IMR-90 (cell line): Measurements from ENCODE around the gene STAT5A. TPM values are rescaled to one million over a fixed set of nuclear protein-coding genes. Genes with fewer than 3 reads are reported as not detected.

ENCODE experiments used
- ATAC-seq: fragments of 200-7000 bp; cut with Tn5 transposase; 2 replicates; pipeline ENCODE4 v1.9.1; 2020; ENCODE audit warnings: low read depth, mild to moderate bottlenecking, moderate library complexity
- BruUV-seq: library from RNA; stranded (reverse); fragments of 400-500 nt; replicated peaks from 2 replicates; lab custom pipeline; 2021; lab: Mats Ljungman, UMichigan
- CTCF ChIA-PET: fragments of 300-600 bp; formaldehyde crosslinking; extraction: SDS; loops from one replicate; lab custom pipeline; 2021; ENCODE audit warnings: antibody characterized with exemption; lab: Yijun Ruan, JAX
- POLR2A ChIA-PET: fragments of 300-600 bp; sonication (Branson Sonifier 250); formaldehyde crosslinking; loops from one replicate; lab custom pipeline; 2022; ENCODE audit warnings: antibody characterized with exemption; ENCODE audit not compliant: unreplicated experiment; lab: Charles Lee
- DNase-seq: peaks from one replicate; pipeline ENCODE4 v3.0.0; 2013
- H2AFZ ChIP-seq: replicated peaks from 2 replicates; pipeline ENCODE3; 2013; ENCODE audit warnings: low read length, mild to moderate bottlenecking; ENCODE audit not compliant: poor library complexity
- H2AK5ac ChIP-seq: 2 replicates; pipeline ENCODE4 v1.6.1; 2013; ENCODE audit warnings: low read depth, low read length, inconsistent platforms
- H2AK9ac ChIP-seq: replicated peaks from 2 replicates; pipeline ENCODE3; 2013; ENCODE audit warnings: mild to moderate bottlenecking, low read depth, low read length, moderate library complexity; ENCODE audit not compliant: poor library complexity
- H2BK120ac ChIP-seq: 2 replicates; pipeline ENCODE4 v1.6.1; 2013; ENCODE audit warnings: low read depth, low read length, inconsistent platforms
- H2BK15ac ChIP-seq: 3 replicates; pipeline ENCODE4 v1.6.1; 2013; ENCODE audit warnings: low read depth, low read length, inconsistent platforms
- H2BK20ac ChIP-seq: 2 replicates; pipeline ENCODE4 v1.6.1; 2013; ENCODE audit warnings: low read depth, mild to moderate bottlenecking, inconsistent platforms, low read length, moderate library complexity
- H2BK5ac ChIP-seq: 2 replicates; pipeline ENCODE4 v1.6.1; 2013; ENCODE audit warnings: mild to moderate bottlenecking, low read depth, low read length, inconsistent platforms; ENCODE audit not compliant: poor library complexity, severe bottlenecking
- H3K14ac ChIP-seq: replicated peaks from 2 replicates; pipeline ENCODE4 v1.6.1; 2013; ENCODE audit warnings: low read depth, low read length, inconsistent platforms
- H3K18ac ChIP-seq: 2 replicates; pipeline ENCODE4 v1.6.1; 2013; ENCODE audit warnings: low read depth, low read length, control low read depth
- H3K23ac ChIP-seq: 2 replicates; pipeline ENCODE4 v1.6.1; 2013; ENCODE audit warnings: low read depth, low read length, inconsistent platforms
- H3K27ac ChIP-seq: 2 replicates; pipeline ENCODE4 v1.5.1; 2013; ENCODE audit warnings: mild to moderate bottlenecking, control low read depth, low read length; ENCODE audit not compliant: insufficient read depth
- H3K27me3 ChIP-seq: 2 replicates; pipeline ENCODE4 v1.6.1; 2013; ENCODE audit warnings: low read length; ENCODE audit not compliant: control insufficient read depth, insufficient read depth
- H3K36me3 ChIP-seq: 2 replicates; pipeline ENCODE4 v1.6.1; 2013; ENCODE audit warnings: low read length, mixed read lengths; ENCODE audit not compliant: control insufficient read depth, insufficient read depth
- H3K4ac ChIP-seq: 2 replicates; pipeline ENCODE4 v1.6.1; 2013; ENCODE audit warnings: low read depth, low read length, inconsistent platforms
- H3K4me1 ChIP-seq: 2 replicates; pipeline ENCODE4 v1.6.1; 2013; ENCODE audit warnings: low read length, mixed read lengths; ENCODE audit not compliant: control insufficient read depth, insufficient read depth
- H3K4me2 ChIP-seq: 2 replicates; pipeline ENCODE4 v1.6.1; 2013; ENCODE audit warnings: low read depth, mild to moderate bottlenecking, control low read depth, low read length, moderate library complexity
- H3K4me3 ChIP-seq: 2 replicates; pipeline ENCODE4 v1.5.1; 2013; ENCODE audit warnings: low read depth, mild to moderate bottlenecking, control low read depth, low read length, moderate library complexity; ENCODE audit not compliant: insufficient read depth
- H3K56ac ChIP-seq: 2 replicates; pipeline ENCODE4 v1.6.1; 2013; ENCODE audit warnings: low read length, inconsistent platforms; ENCODE audit not compliant: insufficient read depth; ENCODE audit errors: extremely low read depth
- H3K79me1 ChIP-seq, 2 experiments: 2 replicates each; pipeline ENCODE4 v1.6.1; 2013; ENCODE audit warnings: low read length in 2 of 2, inconsistent platforms in 1 of 2, low read depth in 1 of 2
- H3K9ac ChIP-seq: 2 replicates; pipeline ENCODE4 v1.6.1; 2013; ENCODE audit warnings: low read depth, low read length, control low read depth
- H3K9me1 ChIP-seq: 2 replicates; pipeline ENCODE4 v1.6.1; 2013; ENCODE audit warnings: low read length, inconsistent platforms; ENCODE audit not compliant: insufficient read depth
- H3K9me3 ChIP-seq: 2 replicates; pipeline ENCODE4 v1.6.1; 2013; ENCODE audit warnings: low read length; ENCODE audit not compliant: control insufficient read depth, insufficient read depth
- H4K20me1 ChIP-seq: 2 replicates; pipeline ENCODE4 v1.6.1; 2013; ENCODE audit warnings: low read length, inconsistent platforms; ENCODE audit not compliant: insufficient read depth
- H4K5ac ChIP-seq: 2 replicates; pipeline ENCODE4 v1.6.1; 2013; ENCODE audit warnings: mild to moderate bottlenecking, low read depth, low read length, control low read depth
- H4K8ac ChIP-seq, 2 experiments: 2 replicates each; pipeline ENCODE4 v1.6.1; 2013; ENCODE audit warnings: low read depth in 2 of 2, low read length in 2 of 2, control low read depth in 1 of 2, inconsistent platforms in 1 of 2
- H4K91ac ChIP-seq: 2 replicates; pipeline ENCODE4 v1.6.1; 2013; ENCODE audit warnings: low read depth, low read length, inconsistent platforms; ENCODE audit not compliant: insufficient read depth
- CEBPB ChIP-seq: IDR thresholded peaks from 2 replicates; pipeline ENCODE4 v1.6.1; 2012; ENCODE audit warnings: low read depth, low read length, improper control_type of control experiment
- CHD1 ChIP-seq: IDR thresholded peaks from 2 replicates; pipeline ENCODE4 v1.6.1; 2012; ENCODE audit warnings: low read depth, low read length, improper control_type of control experiment
- FOS ChIP-seq: fragments of 150-350 bp; IDR thresholded peaks from 2 replicates; pipeline ENCODE4 v1.6.1; 2016; ENCODE audit warnings: low read depth, low read length
- MAFK ChIP-seq: IDR thresholded peaks from 2 replicates; pipeline ENCODE4 v1.6.1; 2012; ENCODE audit warnings: low read depth, low read length, improper control_type of control experiment
- MAZ ChIP-seq: IDR thresholded peaks from 2 replicates; pipeline ENCODE4 v1.6.1; 2012; ENCODE audit warnings: low read depth, mild to moderate bottlenecking, low read length, improper control_type of control experiment, moderate library complexity, borderline replicate concordance
- MXI1 ChIP-seq: IDR thresholded peaks from 2 replicates; pipeline ENCODE4 v1.6.1; 2012; ENCODE audit warnings: low read depth, mild to moderate bottlenecking, low read length, moderate library complexity, borderline replicate concordance
- NFE2L2 ChIP-seq: fragments of 150-350 bp; IDR thresholded peaks from 2 replicates; pipeline ENCODE4 v1.6.1; 2016; ENCODE audit warnings: low read depth, mild to moderate bottlenecking, low read length
- RCOR1 ChIP-seq: IDR thresholded peaks from 2 replicates; pipeline ENCODE4 v1.6.1; 2012; ENCODE audit warnings: mild to moderate bottlenecking, low read length, improper control_type of control experiment; ENCODE audit not compliant: insufficient replicate concordance
- RFX5 ChIP-seq: IDR thresholded peaks from 2 replicates; pipeline ENCODE4 v1.8.0; 2012; ENCODE audit warnings: low read depth, mild to moderate bottlenecking, low read length, moderate library complexity
- SMC3 ChIP-seq: fragments of 150-350 bp; IDR thresholded peaks from 2 replicates; pipeline ENCODE4 v1.6.1; 2016; ENCODE audit warnings: low read depth, mild to moderate bottlenecking, antibody characterized with exemption, low read length, moderate library complexity
- WGBS, 2 experiments: methylation state at CpG; one replicate each; pipeline versions ENCODE4 v1.1.5 to v1.1.7; 2013; ENCODE audit warnings: missing lambda C conversion rate in 2 of 2; ENCODE audit not compliant: insufficient read length in 1 of 2; ENCODE audit errors: extremely low coverage in 2 of 2; 5-methylcytosine and 5-hydroxymethylcytosine counted together
- dilution Hi-C: fragments of 300-500 bp; cut with HindIII; formaldehyde crosslinking; loops from one replicate; pipeline ENCODE4 v1.14.3; 2018; ENCODE audit warnings: low sequenced_read_pairs; ENCODE audit not compliant: unreplicated experiment
- in situ Hi-C: fragments of 300-500 bp; cut with MboI; formaldehyde crosslinking; loops from 3 replicates; pipeline ENCODE4 v1.14.3; 2019; ENCODE audit warnings: low sequenced_read_pairs, inconsistent platforms, mixed read lengths
- intact Hi-C: fragments of 100-400 bp; cut with micrococcal nuclease; formaldehyde crosslinking; loops from 2 replicates; pipeline ENCODE4 v1.10.0; 2022
- polyA plus RNA-seq, 3 experiments: library from polyadenylated mRNA; depleted of rRNA; stranded (reverse); fragments of >200 nt; gene quantifications; 2 replicates each; pipeline ENCODE4 v1.2.3, GENCODE V29; 2012; ENCODE audit warnings: low replicate concordance in 1 of 3
- total RNA-seq: library from RNA; depleted of rRNA; stranded (reverse); fragments of >200 nt; gene quantifications from 2 replicates; pipeline ENCODE4 v1.2.3, GENCODE V29; 2012
- TF ChIP-seq, protein P1 (sequence below): fragments of 150-350 bp; IDR thresholded peaks from 2 replicates; pipeline ENCODE4 v1.6.1; 2016; ENCODE audit warnings: low read depth, mild to moderate bottlenecking, low read length, moderate library complexity, borderline replicate concordance
- TF ChIP-seq, protein P2 (sequence below): conservative IDR thresholded peaks from 2 replicates; pipeline ENCODE4 v1.5.1; 2012; ENCODE audit warnings: mild to moderate bottlenecking, low read depth, low read length, improper control_type of control experiment

Gene STAT5A
- total and polyA plus RNA-seq, 2 of the 4 experiments (the other 2 are of a cell fraction): 1.3 to 1.4 TPM

DNA sequence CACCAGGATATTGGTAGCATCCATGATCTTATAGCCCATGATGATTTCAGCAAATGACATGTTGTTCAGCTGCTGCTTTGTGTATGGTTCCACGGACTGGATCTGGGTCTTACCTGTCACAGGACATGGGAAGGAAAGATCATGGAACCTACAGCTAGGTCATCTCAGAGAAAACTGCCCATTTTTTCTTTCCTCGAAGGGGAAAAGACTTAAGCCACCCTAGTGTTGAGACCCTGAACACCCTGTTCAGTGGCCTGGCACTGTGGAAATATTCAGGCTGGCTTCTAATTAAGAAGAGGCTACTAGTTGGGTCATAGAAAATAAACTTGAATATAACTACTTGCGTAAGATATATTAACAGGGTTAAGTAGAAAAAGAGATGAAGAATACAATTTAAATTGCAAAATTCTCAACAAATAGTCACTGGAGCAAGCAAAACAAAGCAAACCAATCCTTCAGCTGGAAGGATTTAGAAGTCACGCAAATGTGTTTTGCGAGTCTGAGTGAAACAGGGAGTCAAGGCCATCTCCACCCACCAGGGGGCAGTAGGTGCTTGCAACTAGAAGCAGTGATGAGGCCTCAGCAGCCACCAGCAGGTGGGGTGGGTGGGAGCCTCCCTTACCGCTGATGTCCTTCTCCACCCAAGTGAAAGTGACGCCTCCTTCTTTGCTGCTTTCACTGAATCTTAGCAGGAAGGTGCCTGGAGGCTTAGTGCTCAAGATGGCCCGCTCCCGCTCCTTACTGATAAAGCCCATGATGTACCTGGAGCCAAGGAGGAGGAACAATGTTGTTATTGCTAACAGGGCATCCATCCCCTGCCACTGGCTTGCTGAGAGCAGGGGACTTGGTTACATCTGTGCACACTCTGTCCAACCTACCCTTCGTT lies 34.3 kb downstream of the STAT5A start:
- H3K36me3 ChIP-seq: peaks cover 59% of the 10 kb centered on the region
- peak overlapping the region; percentile 66 for H3K18ac ChIP-seq
- BruUV-seq: no TSS peak
- H2BK120ac ChIP-seq: peak overlapping the region; percentile 8
- ATAC-seq (peak; percentile 87), DNase-seq (peak; percentile 94)
- H3K9ac ChIP-seq: 0 out of 2 replicates have a peak overlapping the region, but pooled peaks have one; percentile 1
- no peaks in the 10 kb centered on the region for H3K27me3 ChIP-seq
- no peak overlapping the region; the same call in 1 of the 2 replicates for H3K56ac ChIP-seq
- peaks cover 29% of the 10 kb centered on the region for H3K9me1 ChIP-seq
- H3K14ac ChIP-seq: peak overlapping the region; percentile 35
- intact Hi-C loops: loop anchor here (1.0 to 5.0 kb wide), 7 partner anchors 65 to 245 kb away; partner anchors contain the start of genes CAVIN1 and MLX
- ChIA-PET POLR2A (no interaction called here), CTCF (interaction anchor here (0.6 to 1.4 kb wide), 9 partner anchors 20 to 208 kb away, joined by 3 to 4 read pairs (median 3); no protein-coding TSS in a partner anchor)
- H2BK15ac ChIP-seq: peak overlapping the region; percentile 25; the same call in 1 of the 3 replicates
- peak overlapping the region; percentile 55 for H4K91ac ChIP-seq
- H3K4me3 ChIP-seq: no peak overlapping the region
- peak overlapping the region; percentile 73; the same call in 1 of the 2 replicates for H3K27ac ChIP-seq
- H3K4me2 ChIP-seq: peak overlapping the region; percentile 21
- peak overlapping the region; percentile 4 for H2AFZ ChIP-seq
- H3K4me1 ChIP-seq: peaks cover 13% of the 10 kb centered on the region
- H3K79me1 ChIP-seq: peaks cover 28 to 73% of the 10 kb centered on the region in 2 experiments; a peak in 3 of 4 replicates
- in situ Hi-C loops: loop anchor here (5.0 kb wide), 2 partner anchors 80 to 200 kb away; no protein-coding TSS in a partner anchor
- peaks cover 18% of the 10 kb centered on the region; the same call in 1 of the 2 replicates for H4K20me1 ChIP-seq
- no peaks in the 10 kb centered on the region for H3K9me3 ChIP-seq
- H3K4ac ChIP-seq: peak overlapping the region; percentile 62
- peak overlapping the region; percentile 12; the same call in 1 of the 2 replicates for H2BK20ac ChIP-seq
- dilution Hi-C loops: no loop called here
- peak overlapping the region in 1 of 2 experiments; percentile 44; a peak in 1 of 4 replicates for H4K8ac ChIP-seq
- H2AK5ac ChIP-seq: peak overlapping the region; percentile 78
- peak overlapping the region; percentile 25; the same call in 1 of the 2 replicates for H3K23ac ChIP-seq
- H2BK5ac ChIP-seq: peak overlapping the region; percentile 87
- peak overlapping the region; percentile 21 for H2AK9ac ChIP-seq
- WGBS, 2 experiments: no CpG with 5 or more reads among the region's 10 CpGs
- peak overlapping the region; percentile 12; the same call in 1 of the 2 replicates for H4K5ac ChIP-seq
- TF ChIP-seq, protein P1, sequence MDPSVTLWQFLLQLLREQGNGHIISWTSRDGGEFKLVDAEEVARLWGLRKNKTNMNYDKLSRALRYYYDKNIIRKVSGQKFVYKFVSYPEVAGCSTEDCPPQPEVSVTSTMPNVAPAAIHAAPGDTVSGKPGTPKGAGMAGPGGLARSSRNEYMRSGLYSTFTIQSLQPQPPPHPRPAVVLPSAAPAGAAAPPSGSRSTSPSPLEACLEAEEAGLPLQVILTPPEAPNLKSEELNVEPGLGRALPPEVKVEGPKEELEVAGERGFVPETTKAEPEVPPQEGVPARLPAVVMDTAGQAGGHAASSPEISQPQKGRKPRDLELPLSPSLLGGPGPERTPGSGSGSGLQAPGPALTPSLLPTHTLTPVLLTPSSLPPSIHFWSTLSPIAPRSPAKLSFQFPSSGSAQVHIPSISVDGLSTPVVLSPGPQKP: no peak
- TF ChIP-seq, protein P2, sequence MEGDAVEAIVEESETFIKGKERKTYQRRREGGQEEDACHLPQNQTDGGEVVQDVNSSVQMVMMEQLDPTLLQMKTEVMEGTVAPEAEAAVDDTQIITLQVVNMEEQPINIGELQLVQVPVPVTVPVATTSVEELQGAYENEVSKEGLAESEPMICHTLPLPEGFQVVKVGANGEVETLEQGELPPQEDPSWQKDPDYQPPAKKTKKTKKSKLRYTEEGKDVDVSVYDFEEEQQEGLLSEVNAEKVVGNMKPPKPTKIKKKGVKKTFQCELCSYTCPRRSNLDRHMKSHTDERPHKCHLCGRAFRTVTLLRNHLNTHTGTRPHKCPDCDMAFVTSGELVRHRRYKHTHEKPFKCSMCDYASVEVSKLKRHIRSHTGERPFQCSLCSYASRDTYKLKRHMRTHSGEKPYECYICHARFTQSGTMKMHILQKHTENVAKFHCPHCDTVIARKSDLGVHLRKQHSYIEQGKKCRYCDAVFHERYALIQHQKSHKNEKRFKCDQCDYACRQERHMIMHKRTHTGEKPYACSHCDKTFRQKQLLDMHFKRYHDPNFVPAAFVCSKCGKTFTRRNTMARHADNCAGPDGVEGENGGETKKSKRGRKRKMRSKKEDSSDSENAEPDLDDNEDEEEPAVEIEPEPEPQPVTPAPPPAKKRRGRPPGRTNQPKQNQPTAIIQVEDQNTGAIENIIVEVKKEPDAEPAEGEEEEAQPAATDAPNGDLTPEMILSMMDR: peak; percentile 100
- no peak for TF ChIP-seq RCOR1
- TF ChIP-seq FOS: no peak
- peak; percentile 55; the same call in 1 of the 2 replicates for TF ChIP-seq CEBPB
- TF ChIP-seq RFX5: no peak
- TF ChIP-seq MXI1: peak; percentile 36; the same call in 1 of the 2 replicates
- TF ChIP-seq MAZ: peak; percentile 74; the same call in 1 of the 2 replicates
- TF ChIP-seq NFE2L2: no peak
- no peak for TF ChIP-seq CHD1
- no peak; the same call in 1 of the 2 replicates for TF ChIP-seq MAFK
- TF ChIP-seq SMC3: peak; percentile 99
